WI38 (cell line): ENCODE data around the gene CD59.

ENCODE experiments used
- H3K4me3 ChIP-seq: 2 replicates; pipeline ENCODE4 v1.5.1; 2011; ENCODE audit warnings: low read depth, mild to moderate bottlenecking, control low read depth, low read length
- CTCF ChIP-seq: IDR thresholded peaks from 2 replicates; pipeline ENCODE4 v1.5.1; 2012; ENCODE audit warnings: low read depth, mild to moderate bottlenecking, control low read depth, low read length

Gene CD59

DNA sequence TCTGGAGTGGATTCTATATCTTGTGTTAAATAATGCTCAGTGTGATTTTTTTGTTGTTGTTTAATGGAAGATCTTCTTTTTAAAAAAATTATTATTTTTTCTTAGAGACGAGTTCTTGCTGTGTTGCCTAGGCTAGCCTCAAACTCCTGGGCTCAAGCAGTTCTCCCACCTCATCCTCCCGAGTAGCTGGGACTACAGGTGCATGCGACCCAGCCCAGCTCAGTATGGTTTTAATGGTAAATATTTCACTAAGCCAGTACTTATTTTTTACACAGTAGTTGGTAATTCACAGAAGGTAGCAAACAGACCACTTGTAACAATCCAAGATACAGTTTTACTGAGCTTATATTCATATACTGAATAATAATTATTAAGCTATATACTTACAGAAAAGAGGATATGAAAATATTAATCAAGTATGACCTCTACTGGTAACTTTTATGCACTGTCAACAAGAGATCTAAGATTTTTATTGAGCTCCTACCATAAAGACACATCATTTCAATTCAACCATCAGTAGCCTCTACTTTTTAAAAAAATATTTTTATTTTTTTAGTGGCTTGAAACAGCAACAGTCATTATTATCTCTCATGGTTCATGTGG lies 6.1 kb upstream of the CD59 start:
- H3K4me3 ChIP-seq = no peak overlapping the region
- peak; percentile 11; the same call in 1 of the 2 replicates for TF ChIP-seq CTCF

GRCh38 chr11:33741806-33742205 lies 5.6 kb upstream of the CD59 start:
- H3K4me3 ChIP-seq = no peak overlapping the region

GRCh38 chr11:33737362-33737821 lies 1.2 kb upstream of the CD59 start:
- TF ChIP-seq CTCF = no peak

More at GRCh38 chr11:33741806-33742205, 5.6 kb upstream of the CD59 start:
- no peak for TF ChIP-seq CTCF

GRCh38 chr11:33735271-33736147 lies 714 bp downstream of the CD59 start:
- no peak for TF ChIP-seq CTCF
- H3K4me3 ChIP-seq = peak overlapping the region; percentile 91

More at GRCh38 chr11:33737362-33737821, 1.2 kb upstream of the CD59 start:
- peak overlapping the region; percentile 91 for H3K4me3 ChIP-seq

DNA sequence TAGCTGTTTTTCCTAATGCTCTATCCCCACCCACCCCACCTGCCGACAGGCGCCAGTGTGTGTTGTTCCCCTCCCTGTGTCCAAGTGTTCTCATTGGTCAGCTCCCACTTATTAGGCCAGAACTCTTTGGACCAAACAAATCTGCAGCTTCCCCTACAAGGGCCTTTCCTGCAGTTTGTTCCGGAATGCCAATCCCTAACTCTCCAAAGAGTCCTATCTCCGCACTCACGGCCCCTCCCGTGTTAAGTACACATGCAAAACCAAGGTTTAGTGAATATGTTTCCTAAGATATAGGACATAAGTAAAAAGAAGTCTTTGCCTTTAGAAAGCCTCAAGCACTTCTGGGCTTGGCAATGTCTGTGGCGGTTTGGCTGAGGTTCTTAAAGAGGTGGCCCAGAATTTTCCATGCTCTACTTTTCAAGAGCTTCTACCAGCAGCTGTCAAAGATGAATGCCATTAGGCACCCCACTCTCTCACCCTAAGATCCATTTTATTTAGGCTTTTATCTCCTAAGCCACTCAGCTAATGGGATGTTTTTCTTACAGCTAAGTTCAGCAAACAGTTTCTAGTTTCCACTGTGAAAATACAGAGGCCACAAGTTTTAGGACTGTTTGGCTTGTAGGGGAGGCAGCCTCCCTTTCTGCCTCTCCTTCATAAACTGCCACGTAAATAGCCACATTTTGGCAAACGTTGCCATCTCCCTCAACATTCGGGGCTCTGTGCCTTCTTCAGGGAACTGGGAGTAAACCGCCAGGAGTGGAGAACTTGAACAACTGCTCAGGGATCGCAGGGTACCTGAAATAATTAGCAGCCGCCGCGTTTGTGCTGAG lies 1.6 kb downstream of the CD59 start:
- no peak for TF ChIP-seq CTCF
- H3K4me3 ChIP-seq = peak overlapping the region; percentile 91

DNA sequence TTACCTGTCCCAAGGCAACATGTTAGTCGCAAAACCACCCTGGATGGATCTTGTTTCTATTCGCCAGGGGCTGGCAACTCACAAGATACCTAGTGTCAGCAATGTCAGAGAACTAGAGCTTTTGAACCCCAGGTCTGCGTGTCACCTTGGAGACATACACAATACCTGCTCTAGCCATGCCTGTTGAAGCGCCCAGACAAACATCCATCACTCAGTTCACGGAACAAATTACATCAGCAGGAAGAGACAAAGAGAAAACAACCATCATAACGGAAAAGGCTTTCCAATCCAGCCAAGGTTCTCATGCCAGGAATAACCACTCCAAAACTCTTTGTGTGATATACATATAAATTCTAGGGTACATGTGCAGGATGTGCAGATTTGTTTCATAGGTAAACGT lies 2.2 kb downstream of the CD59 start:
- H3K4me3 ChIP-seq = peak overlapping the region; percentile 91
- no peak for TF ChIP-seq CTCF
